Activated effector memory CD4-positive, alpha-beta T cell treated with Interleukin-2 at 50 U/mL for 16 hours (primary cell): Measurements from ENCODE around the gene LRP2.

Experiments used
- DNase-seq: peaks from one replicate; pipeline ENCODE4 v3.0.0-alpha.2; 2020

LRP2 gene

DNA sequence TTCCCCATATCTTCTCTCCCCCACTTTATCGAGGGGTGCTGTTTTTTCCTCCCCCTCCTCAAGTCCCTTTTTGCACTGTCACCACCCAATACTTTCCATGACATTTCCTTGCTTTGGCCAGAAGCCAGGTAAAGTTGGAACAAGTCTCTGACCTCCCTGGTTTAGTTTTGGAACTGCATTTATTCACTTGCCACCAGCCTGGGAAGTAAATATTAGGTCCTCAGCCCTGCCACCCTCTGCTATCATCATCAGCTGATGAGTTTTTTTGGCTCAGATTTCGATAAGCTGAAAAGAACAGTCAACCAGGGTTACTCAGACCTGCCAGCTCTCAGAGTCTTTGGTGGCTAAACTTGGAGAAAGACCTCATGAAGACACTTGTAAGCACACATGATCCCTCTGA, 246.0 kb downstream of the LRP2 start:
- DNase-seq, result no peak

GRCh38 chr2:169114056-169114455, 248.3 kb downstream of the LRP2 start:
- no peak for DNase-seq

DNA sequence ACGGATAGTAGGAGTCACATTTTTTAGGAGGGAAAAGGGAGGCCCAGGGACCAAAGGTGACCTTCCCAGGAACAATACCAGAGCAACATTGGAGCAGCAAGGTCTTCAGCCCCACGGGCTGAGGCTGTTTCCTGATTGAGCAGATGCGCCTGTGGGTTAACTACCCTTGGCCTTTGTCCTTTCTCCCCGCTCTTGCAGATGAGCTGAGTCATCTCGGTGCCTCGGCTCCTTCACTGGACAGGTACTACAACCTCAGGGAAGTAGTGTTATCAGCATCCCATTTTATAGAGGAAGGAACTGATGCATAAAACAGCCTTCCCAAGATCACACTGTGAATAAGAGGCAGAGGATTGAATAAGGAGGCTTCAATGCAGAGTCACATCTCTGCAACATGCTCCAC, 249.5 kb downstream of the LRP2 start:
- no peak for DNase-seq

DNA sequence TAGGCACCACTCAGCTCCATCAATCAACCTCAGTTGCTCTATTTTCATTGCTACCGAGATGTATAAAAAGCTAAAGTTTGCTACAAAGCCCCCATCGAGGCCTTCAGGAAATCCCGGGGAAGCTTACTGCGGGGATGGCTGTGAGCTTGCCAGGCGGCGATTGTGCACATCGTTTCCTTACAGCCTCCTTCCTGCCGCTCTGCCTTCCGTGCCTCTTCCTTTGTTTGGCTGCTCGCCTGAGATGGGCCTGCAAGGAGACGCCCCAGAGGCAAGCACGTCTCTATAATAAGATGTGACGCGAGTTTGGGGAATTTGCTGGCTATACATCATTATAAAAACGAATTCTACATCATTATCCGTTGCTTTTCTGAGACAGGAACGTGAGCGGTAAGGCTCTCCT, 251.4 kb downstream of the LRP2 start:
- DNase-seq, result no peak

DNA sequence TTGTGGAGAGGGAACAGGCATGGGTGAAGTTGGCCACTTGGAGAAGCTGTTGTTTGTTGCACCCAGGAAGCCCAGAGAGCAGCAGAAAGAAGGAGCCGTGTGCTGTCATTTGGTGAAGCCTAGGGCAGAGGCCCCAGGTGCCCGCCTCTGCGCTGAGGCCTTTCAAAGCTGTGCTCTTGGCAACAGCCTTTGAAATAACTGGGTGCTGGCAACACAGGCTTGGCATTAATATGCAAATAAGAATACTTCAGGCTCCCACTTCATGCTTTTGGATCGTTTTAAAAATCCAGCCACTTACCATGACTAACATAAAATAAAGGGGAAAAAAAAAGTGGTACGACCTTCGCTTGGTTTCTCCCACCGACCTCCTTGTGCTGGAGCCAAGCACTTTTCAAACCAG, 251.9 kb downstream of the LRP2 start:
- DNase-seq, result no peak

GRCh38 chr2:169109502-169110409, 252.6 kb downstream of the LRP2 start:
- DNase-seq, result peak; percentile 48

DNA sequence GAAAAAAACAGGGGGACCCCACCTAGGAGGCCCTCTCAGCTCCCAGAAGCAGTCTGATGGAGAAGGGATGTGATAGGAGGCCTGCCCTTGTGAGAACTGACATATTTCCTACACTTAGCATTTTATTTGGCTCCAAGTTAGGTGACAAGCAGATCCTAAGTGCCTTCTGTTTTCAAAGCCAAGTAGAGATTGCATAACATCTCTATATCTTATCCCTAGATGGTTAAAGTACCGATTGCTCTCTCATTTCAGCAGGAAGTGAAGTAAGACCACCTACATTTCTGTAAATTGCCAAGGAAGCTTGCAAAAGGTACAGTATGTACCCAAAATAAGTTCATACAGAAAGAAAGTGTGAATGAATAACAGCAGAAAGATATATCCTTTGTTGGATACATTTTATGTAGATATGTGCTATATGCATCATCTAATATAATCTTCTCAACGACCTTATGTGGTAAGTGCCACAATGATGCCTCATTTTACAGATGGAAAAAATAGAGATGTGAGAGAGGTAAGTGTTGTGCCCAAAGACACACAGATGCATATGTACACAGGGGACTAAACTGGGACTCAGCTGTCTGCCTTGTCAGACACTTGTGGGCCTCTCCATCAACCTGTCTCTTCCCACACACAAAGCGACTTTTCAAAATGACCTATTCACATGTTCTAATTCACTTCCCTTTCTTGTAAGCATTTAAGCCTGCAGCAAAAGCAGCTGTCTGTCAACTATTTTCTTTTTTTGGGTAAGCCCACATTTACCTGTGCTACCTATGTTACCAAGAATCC, 254.0 kb downstream of the LRP2 start:
- DNase-seq, result no peak

DNA sequence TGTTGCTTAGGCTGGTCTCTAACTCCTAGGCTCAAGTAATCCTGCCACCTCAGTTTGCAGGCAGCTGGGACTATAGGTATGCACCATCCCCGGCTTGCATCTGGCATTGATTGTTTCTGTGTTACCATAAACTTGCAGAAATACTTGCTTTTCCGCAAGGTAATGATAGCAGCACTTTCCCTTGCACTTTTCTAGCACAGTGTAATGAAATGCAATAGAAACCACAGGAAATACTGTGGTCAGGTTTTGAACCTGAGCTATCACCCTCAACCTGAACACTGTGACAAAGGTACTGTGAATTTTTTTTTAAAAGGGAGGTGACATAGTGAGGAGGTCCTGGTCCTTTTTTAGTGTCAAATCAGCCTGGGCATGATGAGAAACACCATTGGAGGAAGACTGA, 254.7 kb downstream of the LRP2 start:
- peak; percentile 5 for DNase-seq

- DNase-seq, result no peak
Observed at GRCh38 chr2:169106563-169107545, 255.5 kb downstream of the LRP2 start.

DNA sequence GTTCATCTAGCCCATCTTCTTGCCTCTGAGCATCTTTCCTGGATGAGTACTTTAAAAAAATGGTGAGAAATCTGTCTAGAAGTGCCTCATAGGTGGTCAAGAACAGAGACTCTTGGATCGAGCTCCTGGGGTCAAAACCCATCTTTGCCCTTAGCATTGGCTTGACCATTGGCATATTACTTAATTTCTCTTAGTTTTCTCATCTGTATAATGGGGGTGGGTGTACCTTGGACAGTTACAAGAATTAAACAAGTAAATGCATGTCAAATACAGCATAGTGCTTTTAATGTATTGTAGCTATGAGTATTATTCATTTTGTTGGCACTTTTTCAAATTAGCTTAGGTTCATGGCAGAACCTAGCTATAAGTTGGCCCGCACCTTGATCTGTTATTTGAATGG, 256.2 kb downstream of the LRP2 start:
- no peak for DNase-seq

- DNase-seq, result no peak
Observed at GRCh38 chr2:169105476-169105875, 256.9 kb downstream of the LRP2 start.

DNA sequence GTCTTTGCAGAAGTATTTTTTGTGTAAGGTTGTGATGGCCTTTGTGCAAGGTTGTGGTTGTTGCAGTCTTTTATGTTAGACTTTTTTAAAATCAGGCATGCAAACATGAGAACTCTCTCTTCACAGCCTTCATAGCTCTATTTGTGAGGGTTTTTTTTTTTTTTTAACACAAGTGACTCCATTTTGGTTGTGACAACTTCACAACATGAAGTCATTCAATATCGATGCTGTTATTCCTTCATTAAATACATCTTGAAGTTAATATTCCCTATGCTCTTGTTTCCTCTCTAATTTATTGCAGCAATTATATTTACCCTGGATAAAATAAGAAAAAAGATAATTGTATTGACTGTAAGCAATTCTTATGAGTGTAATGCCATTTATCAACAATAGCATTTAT, 257.5 kb downstream of the LRP2 start:
- no peak for DNase-seq

DNA sequence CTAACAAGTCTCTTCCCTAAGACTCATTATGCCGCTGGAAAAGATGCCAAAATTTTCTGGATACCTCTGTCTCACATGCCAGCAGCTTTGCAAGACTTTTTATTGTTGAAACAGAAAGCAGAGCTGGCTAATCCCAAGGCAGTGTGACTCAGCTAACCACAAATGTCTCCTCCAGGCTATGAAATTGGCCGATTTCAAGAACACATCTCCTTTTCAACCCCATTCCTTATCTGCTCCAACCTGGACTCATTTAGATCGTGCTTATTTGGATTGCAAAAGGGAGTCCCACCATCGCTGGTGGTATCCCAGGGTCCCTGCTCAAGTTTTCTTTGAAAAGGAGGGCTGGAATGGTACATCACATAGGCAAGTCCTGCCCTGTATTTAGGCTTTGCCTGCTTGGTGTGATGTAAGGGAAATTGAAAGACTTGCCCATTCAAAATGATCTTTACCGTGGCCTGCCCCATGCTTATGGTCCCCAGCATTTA, 266.7 kb downstream of the LRP2 start:
- DNase-seq, result no peak

DNA sequence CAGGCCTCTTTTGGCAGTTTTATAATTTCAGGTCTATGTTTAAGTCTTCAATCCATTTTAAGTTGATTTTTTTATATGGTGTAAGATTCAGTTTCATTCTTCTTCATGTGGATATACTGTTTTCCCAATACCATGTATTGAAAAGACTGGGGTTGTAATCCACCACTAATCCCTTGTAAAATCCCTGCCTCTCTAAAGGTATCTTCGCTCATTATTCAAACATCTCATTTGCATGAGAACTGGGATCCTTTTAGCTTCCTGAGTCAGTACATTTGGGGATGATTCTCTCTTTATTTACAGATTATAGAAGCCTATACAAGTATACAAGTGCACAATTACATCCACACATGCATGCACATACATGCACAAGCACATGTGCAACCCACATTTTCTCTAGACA, 267.7 kb downstream of the LRP2 start:
- DNase-seq, result no peak

- DNase-seq, result no peak
Observed at GRCh38 chr2:169093535-169093934, 268.8 kb downstream of the LRP2 start.

GRCh38 chr2:169091761-169092519, 270.4 kb downstream of the LRP2 start:
- no peak for DNase-seq

DNA sequence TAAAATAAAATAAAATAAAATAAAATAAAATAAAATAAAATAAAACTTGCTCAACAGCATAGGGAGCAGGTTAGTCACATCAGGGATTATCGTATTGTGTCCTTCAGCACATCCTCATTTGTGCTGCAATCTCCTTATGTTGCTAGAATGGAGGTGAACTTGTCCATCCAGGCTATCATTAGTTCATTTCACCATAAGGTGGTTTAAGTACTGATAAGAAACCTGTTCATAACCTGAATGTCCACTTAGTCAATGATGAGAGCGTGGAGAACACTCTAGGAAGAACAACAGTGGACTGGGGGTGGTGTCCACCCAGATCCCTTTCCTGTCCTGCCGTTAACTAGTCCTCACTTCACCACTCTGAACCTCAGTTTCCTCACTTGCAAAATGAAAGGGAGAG, 271.1 kb downstream of the LRP2 start:
- DNase-seq, result no peak

GRCh38 chr2:169090133-169090820, 272.1 kb downstream of the LRP2 start:
- no peak for DNase-seq

- no peak for DNase-seq
Observed at GRCh38 chr2:169089182-169089581, 273.2 kb downstream of the LRP2 start.

GRCh38 chr2:169087757-169088379, 274.5 kb downstream of the LRP2 start:
- no peak for DNase-seq
